B cell (primary cell): ENCODE measurements around the gene SYNRG. TPM values are rescaled to one million over a fixed set of nuclear protein-coding genes. Genes with fewer than 3 reads are reported as not detected.

Source experiments
- ATAC-seq: fragments of 200-7000 bp; cut with Tn5 transposase; one replicate; pipeline ENCODE4 v1.10.0; 2021; ENCODE audit warnings: low read depth, mild to moderate bottlenecking, moderate number of reproducible peaks, moderate library complexity
- CTCF ChIA-PET: fragments of 350-600 bp; sonication (Branson Sonifier 250); formaldehyde crosslinking; loops from one replicate; lab custom pipeline; 2021; ENCODE audit warnings: antibody characterized with exemption, inconsistent platforms; lab: Charles Lee
- POLR2A ChIA-PET: fragments of 350-600 bp; sonication (Branson Sonifier 250); formaldehyde crosslinking; loops from one replicate; lab custom pipeline; 2021; ENCODE audit warnings: antibody characterized with exemption; lab: Charles Lee
- DNase-seq: peaks from one replicate; pipeline ENCODE4 v3.0.0; 2013
- H2AFZ ChIP-seq: 2 replicates; pipeline ENCODE4 v1.6.1; 2012; ENCODE audit warnings: mild to moderate bottlenecking, low read depth, low read length; ENCODE audit not compliant: insufficient read depth, poor library complexity, severe bottlenecking
- H3K27ac ChIP-seq, 2 donors: 1 replicate in 1 of 2; 2 replicates in 1 of 2; pipeline ENCODE4 v1.5.1; 2012 to 2013; ENCODE audit warnings: low read length in 2 of 2, mild to moderate bottlenecking in 2 of 2, moderate library complexity in 1 of 2
- H3K27me3 ChIP-seq, 4 experiments: fragments of 200-600 bp in 1 of 4; sonication (generic) in 1 of 4; replicated peaks in 1 of 4; 1 replicate in 2 of 4; 2 replicates in 2 of 4; pipeline versions ENCODE4 v1.6.1 to v1.7.0; 2013 to 2016; ENCODE audit warnings: low read length in 3 of 4, mild to moderate bottlenecking in 2 of 4, mixed read lengths in 1 of 4, moderate library complexity in 1 of 4; ENCODE audit not compliant: insufficient read depth in 4 of 4, control insufficient read depth in 3 of 4; ENCODE audit errors: control extremely low read depth in 1 of 4
- H3K36me3 ChIP-seq, 2 experiments: replicated peaks in 1 of 2; 1 replicate in 1 of 2; 2 replicates in 1 of 2; pipeline versions ENCODE4 v1.6.1 to v1.7.1; 2013; ENCODE audit warnings: low read length in 1 of 2; ENCODE audit not compliant: insufficient read depth in 2 of 2, control insufficient read depth in 1 of 2; ENCODE audit errors: control extremely low read depth in 1 of 2, extremely low read depth in 1 of 2
- H3K4me1 ChIP-seq, 2 donors: fragments of 200-600 bp in 1 of 2; sonication (generic) in 1 of 2; 1 replicate in 1 of 2; 2 replicates in 1 of 2; pipeline versions ENCODE4 v1.5.1 to v1.6.1; 2013 to 2017; ENCODE audit warnings: low read length in 2 of 2; ENCODE audit not compliant: control insufficient read depth in 2 of 2, insufficient read depth in 2 of 2
- H3K4me2 ChIP-seq: replicated peaks from 2 replicates; pipeline ENCODE3; 2012; ENCODE audit warnings: mild to moderate bottlenecking, low read depth, low read length; ENCODE audit not compliant: poor library complexity, severe bottlenecking
- H3K4me3 ChIP-seq, 5 experiments: fragments of 200-600 bp in 1 of 5; sonication (generic) in 1 of 5; 1 replicate in 3 of 5; 2 replicates in 2 of 5; pipeline versions ENCODE4 v1.5.1 to v1.7.0; 2011 to 2016; ENCODE audit warnings: low read length in 4 of 5, mild to moderate bottlenecking in 4 of 5, low read depth in 2 of 5, control low read depth in 1 of 5, moderate library complexity in 1 of 5; ENCODE audit not compliant: insufficient read depth in 1 of 5; ENCODE audit errors: control extremely low read depth in 1 of 5, extremely low read depth in 1 of 5
- H3K79me2 ChIP-seq: fragments of 200-600 bp; sonication (generic); one replicate; pipeline ENCODE4 v1.6.0; 2016; ENCODE audit warnings: low read length; ENCODE audit not compliant: control insufficient read depth, insufficient read depth
- H3K9ac ChIP-seq: fragments of 200-600 bp; sonication (generic); 2 replicates; pipeline ENCODE4 v1.6.1; 2017; ENCODE audit warnings: mild to moderate bottlenecking, low read length, moderate library complexity
- H3K9me3 ChIP-seq, 3 donors: one replicate each; pipeline versions ENCODE4 v1.6.1 to v1.7.1; 2013; ENCODE audit warnings: low read length in 2 of 3; ENCODE audit not compliant: control insufficient read depth in 2 of 3, insufficient read depth in 1 of 3; ENCODE audit errors: control extremely low read depth in 1 of 3
- H4K20me1 ChIP-seq: 2 replicates; pipeline ENCODE4 v1.6.0; 2012; ENCODE audit warnings: mild to moderate bottlenecking, low read length; ENCODE audit not compliant: insufficient read depth, control insufficient read depth, poor library complexity, severe bottlenecking
- H3K27ac Mint-ChIP-seq: one replicate; pipeline ENCODE4 v1.8.0; 2021; ENCODE audit warnings: mixed read lengths
- H3K27me3 Mint-ChIP-seq: one replicate; pipeline ENCODE4 v1.8.0; 2021; ENCODE audit warnings: mixed read lengths
- H3K4me1 Mint-ChIP-seq: one replicate; pipeline ENCODE4 v1.8.0; 2021; ENCODE audit warnings: mixed read lengths
- H3K4me3 Mint-ChIP-seq: one replicate; pipeline ENCODE4 v1.8.0; 2021; ENCODE audit warnings: mixed read lengths
- H3K9me3 Mint-ChIP-seq: one replicate; pipeline ENCODE4 v1.8.0; 2022; ENCODE audit warnings: mixed read lengths; ENCODE audit not compliant: insufficient read depth
- EZH2 ChIP-seq: IDR thresholded peaks from 2 replicates; pipeline ENCODE4 v1.6.1; 2012; ENCODE audit warnings: borderline replicate concordance, low read depth, mild to moderate bottlenecking, moderate library complexity, low read length; ENCODE audit not compliant: insufficient read depth, poor library complexity, severe bottlenecking
- WGBS: methylation state at CpG from one replicate; pipeline ENCODE4 v1.1.5; 2013; ENCODE audit warnings: missing lambda C conversion rate; ENCODE audit not compliant: insufficient coverage; 5-methylcytosine and 5-hydroxymethylcytosine counted together
- intact Hi-C: fragments of 100-400 bp; cut with micrococcal nuclease; formaldehyde crosslinking; loops from one replicate; pipeline ENCODE4 v1.10.0; 2022
- polyA plus RNA-seq: library from polyadenylated mRNA; depleted of rRNA; stranded (reverse); fragments of >200 nt; gene quantifications from 2 replicates; pipeline ENCODE4 v1.2.3, GENCODE V29; 2012
- total RNA-seq, 2 donors: library from RNA; stranded (reverse); fragments of 120-200 nt in 1 of 2; gene quantifications; 1 replicate in 1 of 2; 2 replicates in 1 of 2; pipeline versions ENCODE4 v1.2.3 to v1.2.4, GENCODE V29; 2013 to 2022
- TF ChIP-seq, protein P1 (sequence below): fragments of 200-600 bp; IDR thresholded peaks from one replicate; pipeline ENCODE4 v1.8.0; 2022; ENCODE audit warnings: antibody characterized with exemption, mild to moderate bottlenecking

The SYNRG gene
- total and polyA plus RNA-seq, 2 donors (not counting 1 experiment from before 2014, with no cell fraction given), result 31.8 to 113 TPM

DNA sequence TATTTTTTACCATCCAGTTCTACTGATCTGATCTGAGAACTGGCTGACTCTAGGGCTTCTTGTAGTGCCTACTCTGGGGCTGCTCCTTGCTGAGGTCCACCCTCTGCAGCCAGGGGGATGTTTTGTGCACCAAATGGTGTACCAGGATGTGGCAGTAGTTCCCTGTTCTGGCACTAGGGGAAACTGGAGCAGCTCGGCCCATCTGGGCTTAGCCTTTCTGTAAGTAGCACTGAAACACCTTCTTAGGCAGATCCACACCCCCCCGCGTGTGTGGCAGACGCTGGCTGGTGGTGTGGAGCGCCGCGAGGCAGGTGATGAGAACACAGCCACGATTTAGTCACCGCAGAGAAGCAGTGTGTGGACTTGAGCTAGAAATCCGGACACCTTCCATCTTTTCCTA is 102.5 kb downstream of the SYNRG start:
- DNase-seq, result no peak
- WGBS, result 87% methylated on average over 7 of the region's 10 CpGs
- Histone ChIP-seq H2AFZ (no peak overlapping the region), H3K4me3 (no peak overlapping the region), H3K27me3 (no peaks in the 10 kb centered on the region), H3K27ac (no peak overlapping the region), H4K20me1 (no peaks in the 10 kb centered on the region), H3K36me3 (no peaks in the 10 kb centered on the region), H3K79me2 (no peaks in the 10 kb centered on the region), H3K4me1 (no peaks in the 10 kb centered on the region), H3K4me2 (no peak overlapping the region), H3K9ac (no peak overlapping the region), H3K9me3 (no peaks in the 10 kb centered on the region)
- Mint-ChIP-seq H3K9me3 (no peaks in the 10 kb centered on the region), H3K4me3 (no peak overlapping the region), H3K27me3 (no peaks in the 10 kb centered on the region), H3K4me1 (no peaks in the 10 kb centered on the region), H3K27ac (no peak overlapping the region)
- ChIA-PET POLR2A (no interaction called here), CTCF (no interaction called here)
- no peak for TF ChIP-seq EZH2
- TF ChIP-seq, protein P1, sequence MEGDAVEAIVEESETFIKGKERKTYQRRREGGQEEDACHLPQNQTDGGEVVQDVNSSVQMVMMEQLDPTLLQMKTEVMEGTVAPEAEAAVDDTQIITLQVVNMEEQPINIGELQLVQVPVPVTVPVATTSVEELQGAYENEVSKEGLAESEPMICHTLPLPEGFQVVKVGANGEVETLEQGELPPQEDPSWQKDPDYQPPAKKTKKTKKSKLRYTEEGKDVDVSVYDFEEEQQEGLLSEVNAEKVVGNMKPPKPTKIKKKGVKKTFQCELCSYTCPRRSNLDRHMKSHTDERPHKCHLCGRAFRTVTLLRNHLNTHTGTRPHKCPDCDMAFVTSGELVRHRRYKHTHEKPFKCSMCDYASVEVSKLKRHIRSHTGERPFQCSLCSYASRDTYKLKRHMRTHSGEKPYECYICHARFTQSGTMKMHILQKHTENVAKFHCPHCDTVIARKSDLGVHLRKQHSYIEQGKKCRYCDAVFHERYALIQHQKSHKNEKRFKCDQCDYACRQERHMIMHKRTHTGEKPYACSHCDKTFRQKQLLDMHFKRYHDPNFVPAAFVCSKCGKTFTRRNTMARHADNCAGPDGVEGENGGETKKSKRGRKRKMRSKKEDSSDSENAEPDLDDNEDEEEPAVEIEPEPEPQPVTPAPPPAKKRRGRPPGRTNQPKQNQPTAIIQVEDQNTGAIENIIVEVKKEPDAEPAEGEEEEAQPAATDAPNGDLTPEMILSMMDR, result peak; percentile 27
- intact Hi-C loops, result no loop called here
- peak; percentile 49 for ATAC-seq

DNA sequence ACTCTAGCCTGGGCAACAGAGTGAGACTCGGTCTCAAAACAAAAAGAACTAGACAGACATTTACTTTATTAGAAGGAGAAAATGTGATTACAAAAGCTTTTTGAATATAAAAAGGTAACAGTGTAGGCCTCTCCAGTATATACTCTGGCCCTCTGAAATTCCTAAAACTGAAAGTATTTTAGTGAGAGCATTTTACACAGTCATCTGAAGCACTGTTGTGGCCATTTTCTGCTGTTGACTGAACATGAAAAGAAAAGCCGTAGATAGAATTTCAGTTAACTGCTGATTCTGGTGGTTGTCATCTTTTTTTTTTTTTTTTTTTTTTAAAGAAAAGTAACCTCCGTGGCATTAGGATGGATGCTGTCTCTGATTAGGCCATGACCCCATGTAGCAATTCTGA is 103.9 kb downstream of the SYNRG start:
- ChIA-PET CTCF (no interaction called here), POLR2A (no interaction called here)
- H3K4me1 Mint-ChIP-seq, result no peaks in the 10 kb centered on the region
- DNase-seq (no peak), ATAC-seq (no peak)
- H3K27ac Mint-ChIP-seq, result no peak overlapping the region
- Histone ChIP-seq H3K4me2 (no peak overlapping the region), H3K27ac (no peak overlapping the region), H3K9me3 (no peaks in the 10 kb centered on the region), H3K4me3 (no peak overlapping the region), H3K9ac (no peak overlapping the region), H3K27me3 (no peaks in the 10 kb centered on the region), H3K79me2 (no peaks in the 10 kb centered on the region), H4K20me1 (no peaks in the 10 kb centered on the region), H2AFZ (no peak overlapping the region), H3K4me1 (no peaks in the 10 kb centered on the region), H3K36me3 (no peaks in the 10 kb centered on the region)
- intact Hi-C loops, result no loop called here
- no peak overlapping the region for H3K4me3 Mint-ChIP-seq
- 84% methylated on average over 2 of the region's 3 CpGs for WGBS
- no peak for TF ChIP-seq EZH2
- TF ChIP-seq, protein P1, result no peak
- no peaks in the 10 kb centered on the region for H3K27me3 Mint-ChIP-seq
- no peaks in the 10 kb centered on the region for H3K9me3 Mint-ChIP-seq
